Epithelial cell of proximal tubule (primary cell): ENCODE measurements around the gene NRDC. TPM values are rescaled to one million over a fixed set of nuclear protein-coding genes. Genes with fewer than 3 reads are reported as not detected.

Source experiments
- DNase-seq: peaks from one replicate; pipeline ENCODE4 v3.0.0-alpha.2; 2011; ENCODE audit warnings: low read depth
- H3K4me3 ChIP-seq: 2 replicates; pipeline ENCODE4 v1.5.1; 2011; ENCODE audit warnings: low read depth, mild to moderate bottlenecking, low read length
- total RNA-seq: library from RNA; depleted of rRNA; stranded (reverse); fragments of >200 nt; gene quantifications from 2 replicates; pipeline ENCODE4 v1.2.3, GENCODE V29; 2015
- TF ChIP-seq, protein P1 (sequence below): conservative IDR thresholded peaks from 2 replicates; pipeline ENCODE4 v1.5.1; 2012; ENCODE audit warnings: low read depth, mild to moderate bottlenecking, low read length

NRDC gene
- total RNA-seq, 1 donor from 2014 or later, result 46.0 TPM

DNA sequence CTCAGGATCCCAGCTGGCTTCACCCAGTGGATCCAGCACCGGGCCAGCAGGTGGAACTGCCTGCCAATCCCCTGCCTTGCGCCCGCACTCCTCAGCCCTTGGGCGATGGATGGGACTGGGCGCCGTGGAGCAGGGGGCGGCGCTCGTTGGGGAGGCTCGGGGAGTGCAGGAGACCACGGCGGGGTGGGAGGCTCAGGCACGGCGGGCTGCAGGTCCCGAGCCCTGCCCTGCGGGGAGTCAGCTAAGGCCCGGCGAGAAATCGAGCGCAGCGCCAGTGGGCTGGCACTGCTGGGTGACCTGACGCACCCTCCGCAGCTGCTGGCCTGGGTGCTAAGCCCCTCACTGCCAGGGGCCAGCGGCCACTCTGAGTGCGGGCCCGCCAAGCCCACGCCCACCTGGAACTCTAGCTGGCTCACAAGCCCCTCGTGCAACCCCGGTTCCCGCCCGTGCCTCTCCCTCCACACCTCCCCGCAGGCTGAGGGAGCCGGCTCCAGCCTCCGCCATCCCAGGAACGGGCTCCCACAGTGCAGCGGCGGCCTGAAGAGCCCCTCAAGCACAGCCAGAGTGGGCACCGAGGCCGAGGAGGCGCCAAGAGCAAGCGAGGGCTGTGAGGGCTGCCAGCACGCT lies 31.1 kb downstream of the NRDC start:
- TF ChIP-seq, protein P1, sequence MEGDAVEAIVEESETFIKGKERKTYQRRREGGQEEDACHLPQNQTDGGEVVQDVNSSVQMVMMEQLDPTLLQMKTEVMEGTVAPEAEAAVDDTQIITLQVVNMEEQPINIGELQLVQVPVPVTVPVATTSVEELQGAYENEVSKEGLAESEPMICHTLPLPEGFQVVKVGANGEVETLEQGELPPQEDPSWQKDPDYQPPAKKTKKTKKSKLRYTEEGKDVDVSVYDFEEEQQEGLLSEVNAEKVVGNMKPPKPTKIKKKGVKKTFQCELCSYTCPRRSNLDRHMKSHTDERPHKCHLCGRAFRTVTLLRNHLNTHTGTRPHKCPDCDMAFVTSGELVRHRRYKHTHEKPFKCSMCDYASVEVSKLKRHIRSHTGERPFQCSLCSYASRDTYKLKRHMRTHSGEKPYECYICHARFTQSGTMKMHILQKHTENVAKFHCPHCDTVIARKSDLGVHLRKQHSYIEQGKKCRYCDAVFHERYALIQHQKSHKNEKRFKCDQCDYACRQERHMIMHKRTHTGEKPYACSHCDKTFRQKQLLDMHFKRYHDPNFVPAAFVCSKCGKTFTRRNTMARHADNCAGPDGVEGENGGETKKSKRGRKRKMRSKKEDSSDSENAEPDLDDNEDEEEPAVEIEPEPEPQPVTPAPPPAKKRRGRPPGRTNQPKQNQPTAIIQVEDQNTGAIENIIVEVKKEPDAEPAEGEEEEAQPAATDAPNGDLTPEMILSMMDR, result no peak
- no peak overlapping the region for H3K4me3 ChIP-seq
- DNase-seq, result no peak

DNA sequence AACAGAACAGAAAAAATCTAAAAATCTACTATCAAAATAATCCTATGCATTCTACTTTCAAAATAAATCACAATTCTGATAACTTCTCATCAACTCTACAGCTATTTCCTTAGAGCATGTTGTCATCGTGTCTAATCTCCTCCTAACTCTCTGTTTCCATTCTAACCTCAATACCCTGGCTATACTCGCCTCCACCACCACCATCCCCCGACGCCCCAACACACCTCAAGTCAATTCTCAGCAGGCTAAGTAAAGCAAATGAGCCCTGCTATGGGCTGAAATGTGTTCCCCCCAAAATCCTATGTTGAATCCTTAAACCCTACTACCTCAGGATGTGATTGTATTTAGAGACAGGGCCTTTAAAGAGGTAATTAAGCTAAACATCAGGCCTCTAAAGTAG lies 34.6 kb downstream of the NRDC start:
- TF ChIP-seq, protein P1, result no peak
- DNase-seq, result no peak
- no peak overlapping the region for H3K4me3 ChIP-seq

DNA sequence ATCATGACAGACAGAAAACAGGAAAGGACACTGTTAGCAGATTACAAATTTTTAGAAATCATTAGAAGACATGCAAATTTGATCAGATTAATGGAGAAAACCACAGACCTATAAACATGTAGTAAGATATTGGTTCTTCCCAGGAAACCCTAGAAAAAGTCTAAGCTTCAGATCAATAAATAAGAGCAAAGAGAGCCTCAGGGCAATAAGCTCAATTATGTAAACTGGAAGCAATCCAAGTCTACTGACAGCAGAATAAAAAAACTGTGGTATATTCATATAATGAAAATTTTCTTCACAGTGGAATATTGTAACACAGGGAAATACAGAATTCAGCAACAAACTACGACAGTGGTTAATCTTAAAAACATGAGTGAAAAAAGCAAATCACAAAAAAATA lies 36.3 kb downstream of the NRDC start:
- DNase-seq, result no peak
- TF ChIP-seq, protein P1, result no peak
- H3K4me3 ChIP-seq, result no peak overlapping the region

DNA sequence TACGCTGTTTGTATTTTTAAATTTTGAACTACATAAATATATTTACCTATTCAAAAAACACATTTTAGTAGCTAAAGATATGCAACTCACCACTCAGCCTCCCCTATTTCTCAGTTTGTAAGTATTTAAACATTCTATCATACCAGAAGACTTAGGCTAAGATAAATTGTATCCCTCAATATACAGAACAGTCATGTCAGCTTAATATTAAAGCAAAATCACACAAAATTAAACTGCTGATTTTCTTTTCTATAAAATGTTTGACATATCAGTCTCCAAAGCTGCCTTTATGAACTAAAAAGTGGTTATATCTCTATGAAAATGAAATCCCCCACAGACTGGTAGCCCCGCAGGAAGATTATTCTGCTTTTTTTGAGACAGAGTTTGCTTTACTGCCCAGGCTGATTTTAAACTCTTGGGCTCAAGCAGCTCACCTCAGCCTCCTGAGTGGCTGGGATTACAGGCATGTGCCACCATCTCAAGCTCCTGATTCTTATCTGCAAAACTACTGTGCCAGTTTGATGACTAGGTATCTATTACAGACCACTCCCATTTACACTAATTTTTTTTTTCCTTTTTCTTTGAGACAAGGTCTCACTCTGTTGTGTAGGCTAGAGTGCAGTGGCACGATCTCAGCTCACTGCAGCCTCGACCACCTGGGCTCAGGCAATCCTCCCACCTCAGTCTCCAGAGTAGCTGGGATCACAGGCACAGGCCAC lies 37.6 kb downstream of the NRDC start:
- H3K4me3 ChIP-seq, result no peak overlapping the region
- DNase-seq, result no peak
- TF ChIP-seq, protein P1, result no peak

DNA sequence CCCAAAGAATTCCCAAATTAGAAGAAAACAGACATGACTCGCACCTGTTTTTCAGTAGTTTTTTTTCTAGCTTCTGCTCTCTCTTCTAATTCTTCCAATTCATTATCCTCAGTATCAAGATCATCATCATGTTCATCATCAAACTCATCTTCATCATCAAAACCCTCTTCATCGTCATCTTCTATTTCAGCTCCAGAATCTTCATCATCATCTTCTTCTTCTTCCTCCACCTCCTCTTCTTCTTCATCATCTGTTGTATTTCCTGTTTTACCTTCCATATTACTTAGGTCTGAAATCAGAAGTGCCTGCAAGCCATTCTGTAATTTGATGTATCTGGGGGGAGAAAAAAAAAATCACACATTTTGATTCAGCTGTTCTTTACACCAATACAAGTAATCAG lies 38.3 kb downstream of the NRDC start:
- no peak overlapping the region for H3K4me3 ChIP-seq
- TF ChIP-seq, protein P1, result no peak
- DNase-seq, result no peak

DNA sequence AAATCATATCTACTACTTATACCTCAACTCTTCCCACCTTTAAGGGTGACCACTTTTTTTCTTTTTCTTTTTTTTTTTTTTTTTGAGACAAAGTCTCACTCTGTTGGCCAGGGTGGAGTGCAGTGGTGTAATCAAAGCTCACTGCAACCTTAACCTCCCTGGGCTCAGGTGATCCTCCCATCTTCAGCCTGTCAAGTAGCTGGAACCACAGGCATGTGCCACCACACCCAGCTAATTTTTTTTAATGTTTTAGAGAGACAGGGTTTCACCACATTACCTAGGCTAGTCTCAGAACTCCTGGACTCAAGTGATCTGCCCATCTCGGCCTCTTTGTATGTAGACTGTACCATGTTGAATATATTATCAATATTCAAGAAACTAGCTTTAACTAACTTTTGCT lies 39.4 kb downstream of the NRDC start:
- TF ChIP-seq, protein P1, result no peak
- no peak for DNase-seq
- H3K4me3 ChIP-seq, result no peak overlapping the region

DNA sequence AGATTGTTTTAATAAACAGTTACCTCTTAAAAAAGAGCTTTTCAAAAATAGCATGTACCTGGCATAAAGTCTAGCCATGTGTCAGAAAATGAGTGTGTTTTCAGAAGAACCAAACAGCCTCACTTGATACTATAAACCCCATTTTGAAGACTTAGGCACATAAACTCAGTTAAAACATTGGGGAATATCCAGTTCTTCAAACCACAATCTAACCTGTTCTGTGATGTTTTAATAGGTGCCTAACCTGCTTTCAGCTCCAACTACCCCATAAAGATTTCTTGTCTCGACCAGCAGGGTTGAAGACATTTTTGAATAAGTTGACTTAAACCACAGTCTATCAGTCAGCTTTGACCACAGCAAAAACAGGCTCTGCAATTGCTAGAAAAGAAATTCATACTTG lies 41.3 kb downstream of the NRDC start:
- no peak for DNase-seq
- H3K4me3 ChIP-seq, result no peak overlapping the region
- TF ChIP-seq, protein P1, result no peak
